NB4 (cell line): ENCODE data around the gene STEAP2.

ENCODE experiments used
- DNase-seq: peaks from one replicate; pipeline ENCODE4 v3.0.0; 2010; ENCODE audit warnings: low read depth
- H3K4me3 ChIP-seq: one replicate; pipeline ENCODE4 v1.5.1; 2011; ENCODE audit warnings: mild to moderate bottlenecking, low read depth, low read length, moderate library complexity
- MYC ChIP-seq: IDR thresholded peaks from 2 replicates; pipeline ENCODE4 v1.6.1; 2011; ENCODE audit warnings: low read depth, low read length
- POLR2A ChIP-seq: IDR thresholded peaks from 2 replicates; pipeline ENCODE4 v1.6.1; 2011; ENCODE audit warnings: mild to moderate bottlenecking; ENCODE audit not compliant: insufficient read length; ENCODE audit errors: extremely low read depth
- TF ChIP-seq, protein P1 (sequence below): IDR thresholded peaks from 2 replicates; pipeline ENCODE4 v1.6.1; 2011; ENCODE audit warnings: low read depth, low read length
- TF ChIP-seq, protein P2 (sequence below): IDR thresholded peaks from one replicate; pipeline ENCODE4 v1.5.1; 2012; ENCODE audit warnings: low read depth, low read length

Gene STEAP2

DNA sequence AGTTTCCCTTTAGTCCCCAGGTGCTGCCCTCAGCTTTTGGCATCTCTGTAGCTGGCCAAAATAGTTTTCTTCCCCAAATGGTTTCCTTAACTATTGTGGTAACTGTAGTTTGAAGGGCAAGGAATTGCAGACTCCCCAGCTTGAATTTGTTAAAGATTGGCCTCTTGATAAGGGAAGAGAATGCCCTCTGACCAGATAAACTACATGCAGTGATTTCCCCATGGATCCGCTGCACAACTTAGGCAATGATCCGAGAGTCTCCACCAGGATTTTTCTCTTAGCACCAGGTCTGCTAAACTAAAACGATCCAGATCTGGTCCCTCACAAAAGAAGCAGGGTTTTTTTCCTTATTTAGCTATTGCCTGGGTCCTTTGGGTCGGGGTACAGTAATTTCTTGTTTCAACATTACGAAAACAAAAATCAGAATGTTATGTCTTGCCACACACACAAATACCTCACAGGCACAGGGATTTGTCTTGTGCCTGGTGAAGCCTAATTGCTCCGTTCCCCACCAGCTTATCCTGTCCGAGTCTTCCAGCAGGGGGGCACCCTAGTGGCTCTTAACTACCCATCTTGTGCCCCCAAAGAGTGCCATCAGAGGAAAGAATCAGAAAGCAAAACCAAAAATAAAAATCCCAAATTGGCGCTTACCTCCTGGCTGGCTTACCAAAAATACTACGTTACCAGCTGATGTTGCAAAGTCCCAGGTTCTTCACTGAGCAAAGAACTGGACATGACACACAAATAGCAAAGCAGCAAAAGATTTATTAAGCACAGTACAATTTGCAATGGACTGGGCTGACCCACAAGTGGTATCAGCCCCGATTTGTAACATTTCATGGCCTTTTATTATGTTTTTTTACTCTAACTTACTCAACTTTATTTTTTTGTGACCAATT is 16.4 kb upstream of the STEAP2 start:
- no peak for DNase-seq
- TF ChIP-seq, protein P1, sequence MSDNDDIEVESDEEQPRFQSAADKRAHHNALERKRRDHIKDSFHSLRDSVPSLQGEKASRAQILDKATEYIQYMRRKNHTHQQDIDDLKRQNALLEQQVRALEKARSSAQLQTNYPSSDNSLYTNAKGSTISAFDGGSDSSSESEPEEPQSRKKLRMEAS = no peak
- H3K4me3 ChIP-seq = no peak overlapping the region

- no peak overlapping the region for H3K4me3 ChIP-seq
- no peak for DNase-seq
- TF ChIP-seq, protein P2, sequence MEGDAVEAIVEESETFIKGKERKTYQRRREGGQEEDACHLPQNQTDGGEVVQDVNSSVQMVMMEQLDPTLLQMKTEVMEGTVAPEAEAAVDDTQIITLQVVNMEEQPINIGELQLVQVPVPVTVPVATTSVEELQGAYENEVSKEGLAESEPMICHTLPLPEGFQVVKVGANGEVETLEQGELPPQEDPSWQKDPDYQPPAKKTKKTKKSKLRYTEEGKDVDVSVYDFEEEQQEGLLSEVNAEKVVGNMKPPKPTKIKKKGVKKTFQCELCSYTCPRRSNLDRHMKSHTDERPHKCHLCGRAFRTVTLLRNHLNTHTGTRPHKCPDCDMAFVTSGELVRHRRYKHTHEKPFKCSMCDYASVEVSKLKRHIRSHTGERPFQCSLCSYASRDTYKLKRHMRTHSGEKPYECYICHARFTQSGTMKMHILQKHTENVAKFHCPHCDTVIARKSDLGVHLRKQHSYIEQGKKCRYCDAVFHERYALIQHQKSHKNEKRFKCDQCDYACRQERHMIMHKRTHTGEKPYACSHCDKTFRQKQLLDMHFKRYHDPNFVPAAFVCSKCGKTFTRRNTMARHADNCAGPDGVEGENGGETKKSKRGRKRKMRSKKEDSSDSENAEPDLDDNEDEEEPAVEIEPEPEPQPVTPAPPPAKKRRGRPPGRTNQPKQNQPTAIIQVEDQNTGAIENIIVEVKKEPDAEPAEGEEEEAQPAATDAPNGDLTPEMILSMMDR = no peak
- TF ChIP-seq MYC = no peak
- TF ChIP-seq POLR2A = no peak
- TF ChIP-seq, protein P1 = no peak
Measured at GRCh38 chr7:90201500-90202195, 9.9 kb upstream of the STEAP2 start.

DNA sequence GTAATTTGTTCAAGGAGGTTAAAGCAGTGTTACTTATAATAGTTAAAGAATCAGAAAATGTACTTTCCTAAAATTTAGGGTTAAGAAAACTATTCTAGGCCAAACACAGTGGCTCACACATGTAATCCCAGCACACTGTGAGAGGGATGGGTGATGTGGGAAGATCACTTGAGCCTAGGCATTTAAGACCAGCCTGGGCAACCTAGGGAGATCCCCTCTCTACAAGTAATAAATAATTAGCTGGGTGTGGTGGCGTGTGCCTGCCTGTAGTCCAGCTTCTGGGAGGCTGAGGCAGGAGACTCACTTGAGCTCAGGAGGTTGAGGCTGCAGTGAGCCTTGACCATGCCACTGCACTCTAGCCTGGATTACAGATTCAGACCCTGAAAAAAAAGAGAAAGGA is 3.6 kb upstream of the STEAP2 start:
- TF ChIP-seq, protein P2 = no peak
- TF ChIP-seq MYC (no peak), POLR2A (no peak)
- TF ChIP-seq, protein P1 = no peak
- no peak for DNase-seq
- no peak overlapping the region for H3K4me3 ChIP-seq

- TF ChIP-seq, protein P1 = no peak
- TF ChIP-seq, protein P2 = no peak
- TF ChIP-seq POLR2A (no peak), MYC (no peak)
- H3K4me3 ChIP-seq = no peak overlapping the region
- DNase-seq = no peak
Measured at GRCh38 chr7:90209776-90210175, 1.8 kb upstream of the STEAP2 start.

GRCh38 chr7:90210475-90210874 is 1.1 kb upstream of the STEAP2 start:
- DNase-seq = no peak
- TF ChIP-seq POLR2A (no peak), MYC (no peak)
- TF ChIP-seq, protein P1 = no peak
- TF ChIP-seq, protein P2 = no peak
- H3K4me3 ChIP-seq = no peak overlapping the region

DNA sequence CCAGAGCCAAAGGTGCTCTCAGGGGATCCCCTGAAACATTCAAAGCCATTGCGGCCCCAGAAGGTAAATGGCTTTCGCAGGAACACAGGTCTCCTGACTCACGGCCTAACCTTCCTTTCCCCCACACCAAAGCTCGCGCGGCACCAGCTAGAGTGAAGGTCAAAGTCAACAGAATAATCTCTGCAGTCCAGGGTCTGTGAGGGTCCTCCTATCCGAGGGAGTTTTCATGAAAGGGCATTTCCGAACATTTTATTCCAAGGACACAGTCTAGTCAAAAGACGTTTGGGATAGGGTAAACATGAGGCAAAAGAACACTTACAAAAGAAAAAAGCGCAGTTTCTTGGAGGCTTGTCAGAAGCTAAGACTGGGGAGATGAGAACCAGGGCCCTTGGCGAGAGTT is 559 bp upstream of the STEAP2 start:
- no peak overlapping the region for H3K4me3 ChIP-seq
- TF ChIP-seq, protein P1 = no peak
- TF ChIP-seq MYC (no peak), POLR2A (no peak)
- TF ChIP-seq, protein P2 = no peak
- DNase-seq = no peak
